GM18508 (cell line): Measurements from ENCODE around the gene MYOC.
"Not testable (repeated sequence)": the region's sequence is repeated elsewhere in the genome, so short reads cannot be mapped to it uniquely, and the experiment has no call there.

Experiments
- ATAC-seq: cut with Tn5 transposase; IDR thresholded peaks from one replicate; pipeline ENCODE4 v1.9.1; 2021; ENCODE audit warnings: moderate number of reproducible peaks; ENCODE audit not compliant: insufficient read depth, unreplicated experiment

The MYOC gene

DNA sequence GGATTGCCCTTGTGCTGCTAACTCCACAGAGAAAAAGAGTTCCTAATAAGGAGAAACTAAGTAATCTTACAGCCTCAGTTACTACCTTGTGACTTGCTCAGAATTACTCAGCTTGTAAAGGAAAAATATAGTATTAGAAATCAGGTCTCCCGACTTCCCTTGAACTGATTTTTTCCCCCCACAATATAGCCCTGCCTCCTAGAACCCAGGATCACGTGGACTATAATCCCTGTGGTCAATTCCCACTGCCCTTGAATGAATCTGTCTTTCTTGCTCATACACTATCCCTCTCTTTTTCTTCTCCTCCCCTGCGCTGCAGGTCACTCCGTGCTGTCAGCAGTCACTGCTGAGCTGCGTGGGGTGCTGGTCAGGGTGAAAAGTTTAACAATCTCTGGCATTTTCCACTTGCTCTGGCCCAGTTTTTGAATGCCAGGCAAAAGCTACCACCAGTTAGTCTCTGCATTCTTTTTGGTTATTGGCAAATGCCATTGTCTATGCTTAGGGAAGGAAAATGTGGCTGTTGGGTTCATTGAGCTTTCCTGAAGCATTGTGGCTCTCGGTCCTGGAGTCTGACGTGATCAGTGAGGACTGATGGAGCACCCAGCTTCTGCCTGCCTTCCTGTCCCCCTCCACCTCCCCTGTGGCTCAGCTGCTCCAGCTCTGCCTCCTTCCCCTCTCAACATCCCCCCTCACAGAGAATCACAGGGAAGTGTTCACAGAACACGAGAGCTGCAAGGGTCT, 1.9 kb upstream of the MYOC start:
- ATAC-seq = no peak

DNA sequence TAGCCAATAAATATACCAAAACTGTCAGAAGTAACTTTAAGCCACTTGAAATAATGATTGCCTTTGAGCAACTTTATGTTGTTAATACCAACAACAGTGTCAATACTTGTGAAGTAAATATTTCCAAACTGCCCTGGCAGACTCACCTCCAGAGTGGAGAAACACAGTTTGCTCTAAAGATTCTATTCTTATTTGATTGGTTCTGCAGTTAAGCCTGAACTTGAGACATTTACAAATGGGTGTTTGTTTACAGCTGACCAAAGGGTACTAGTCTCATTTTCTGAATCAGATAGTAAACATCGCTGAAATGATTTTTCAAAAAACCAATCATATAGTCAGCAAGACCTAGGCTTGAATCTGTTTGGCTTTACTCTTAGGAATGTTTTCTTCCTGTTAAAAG, 1.3 kb upstream of the MYOC start:
- ATAC-seq = no peak

DNA sequence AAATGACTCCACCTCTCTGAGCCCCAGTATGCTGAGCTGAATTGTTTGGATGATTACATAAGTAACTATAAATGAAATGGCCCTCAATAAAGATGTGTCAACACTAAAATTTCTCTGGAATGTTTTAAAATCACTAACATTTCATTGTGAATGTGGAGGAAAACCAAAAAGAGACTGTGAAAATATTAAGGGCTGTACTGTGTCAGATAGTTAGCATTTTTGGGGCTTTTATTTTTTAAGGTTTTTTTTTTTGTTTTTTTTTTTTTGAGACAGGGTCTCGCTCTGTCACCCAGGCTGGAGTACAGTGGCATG, 6.3 kb downstream of the MYOC start:
- no peak for ATAC-seq

DNA sequence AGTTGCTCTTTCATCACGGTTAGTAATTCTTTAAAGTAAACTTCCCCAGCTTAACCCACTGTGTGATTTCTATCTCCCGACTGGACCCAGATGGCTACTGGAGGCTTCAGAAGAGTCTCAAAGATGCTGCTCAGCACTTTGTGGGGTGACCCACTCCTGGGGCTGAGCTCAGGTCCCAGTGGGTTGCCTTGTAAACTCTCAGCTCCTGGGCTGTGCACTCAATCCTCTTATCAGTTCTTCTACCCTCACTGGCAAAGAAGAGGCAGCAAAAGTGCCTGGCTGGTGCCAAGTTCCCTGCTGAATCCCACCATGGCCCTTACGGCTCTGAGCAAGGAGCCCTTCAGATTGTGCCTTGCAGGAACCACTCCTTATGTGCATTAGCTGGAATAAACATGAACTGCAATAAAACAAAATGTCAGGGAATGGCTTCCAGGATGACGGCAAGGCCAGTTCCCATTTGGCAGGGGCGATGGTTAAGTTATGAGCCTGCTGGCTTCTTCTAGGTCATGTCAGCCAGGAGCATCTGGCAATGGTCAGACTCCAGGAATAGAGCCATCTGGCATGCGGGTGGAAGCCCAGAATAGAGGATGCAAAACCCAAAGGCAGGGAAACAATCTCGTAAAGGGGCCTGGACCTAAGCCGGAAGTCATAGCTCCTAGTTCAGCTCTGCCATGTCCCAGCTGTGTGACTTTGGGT, 6.8 kb downstream of the MYOC start:
- ATAC-seq = no peak

DNA sequence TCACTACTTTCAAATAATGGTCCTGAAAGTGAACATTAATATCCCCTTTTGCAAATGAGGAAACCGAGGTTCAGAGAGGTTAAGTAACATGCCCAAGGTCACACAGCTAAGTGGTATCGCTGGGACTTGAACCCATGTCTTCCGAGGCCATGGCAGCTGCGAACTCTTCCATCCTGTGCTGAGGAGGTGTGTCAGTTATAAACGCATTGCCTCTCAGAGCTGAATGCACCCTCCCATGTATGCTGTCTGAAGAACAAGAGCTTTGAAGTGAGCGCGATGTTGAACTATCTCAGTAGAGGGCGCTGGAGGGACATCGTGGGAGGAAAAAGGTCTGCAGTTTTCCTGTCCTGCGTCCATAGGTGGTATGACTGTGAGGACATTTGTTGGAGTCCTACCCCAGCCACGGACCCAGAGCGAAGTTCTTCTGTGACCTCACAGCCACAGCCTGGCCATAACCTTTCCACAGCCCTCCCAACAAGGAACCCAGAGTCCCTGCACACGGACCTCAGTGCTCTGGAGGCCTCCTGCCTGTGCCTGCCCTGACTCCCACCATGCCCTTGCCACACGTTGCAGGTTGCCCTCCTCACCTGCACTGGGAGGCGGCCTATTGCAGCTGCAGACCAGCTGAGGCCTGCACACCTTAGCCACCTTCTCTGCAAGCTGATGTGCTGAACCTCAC, 7.5 kb downstream of the MYOC start:
- ATAC-seq = no peak

DNA sequence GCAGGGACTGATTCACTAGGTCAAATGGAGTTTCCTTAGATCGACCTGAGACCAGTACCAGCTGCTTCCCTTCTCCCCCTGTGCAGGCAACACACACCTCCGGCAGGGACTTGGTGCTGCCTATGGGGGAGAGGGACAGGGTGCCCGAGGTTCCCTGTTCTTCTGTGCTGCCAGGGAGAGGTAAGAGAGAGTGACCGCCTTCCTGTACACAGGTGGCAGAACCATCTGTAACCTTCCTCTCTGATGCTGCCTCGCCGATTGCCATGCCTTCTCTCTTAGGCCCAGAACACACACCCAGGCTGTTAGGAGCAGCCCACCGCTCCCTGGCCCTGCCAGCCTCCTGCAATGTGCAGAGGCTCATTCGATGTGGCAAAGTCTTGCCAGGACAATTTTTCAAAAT, 9.3 kb downstream of the MYOC start:
- no peak for ATAC-seq

DNA sequence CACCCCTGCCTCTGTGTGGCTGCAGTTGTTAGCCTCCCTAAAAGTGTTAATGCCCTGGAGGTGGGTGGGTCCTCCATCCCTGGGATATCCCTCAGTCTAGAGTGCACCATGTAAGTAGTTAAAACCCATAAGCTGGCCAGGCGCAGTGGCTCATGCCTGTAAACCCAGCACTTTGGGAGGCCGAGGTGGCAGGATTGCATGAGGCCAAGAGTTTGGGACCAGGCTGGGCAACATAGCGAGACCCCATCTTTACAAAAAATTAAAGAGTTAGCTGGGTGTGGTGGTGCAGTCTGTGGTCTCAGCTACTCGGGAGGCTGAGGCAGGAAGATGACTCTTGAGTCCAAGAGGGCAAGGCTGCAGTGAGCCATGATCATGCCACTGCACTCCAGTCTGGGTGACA, 10.3 kb downstream of the MYOC start:
- ATAC-seq = no peak

DNA sequence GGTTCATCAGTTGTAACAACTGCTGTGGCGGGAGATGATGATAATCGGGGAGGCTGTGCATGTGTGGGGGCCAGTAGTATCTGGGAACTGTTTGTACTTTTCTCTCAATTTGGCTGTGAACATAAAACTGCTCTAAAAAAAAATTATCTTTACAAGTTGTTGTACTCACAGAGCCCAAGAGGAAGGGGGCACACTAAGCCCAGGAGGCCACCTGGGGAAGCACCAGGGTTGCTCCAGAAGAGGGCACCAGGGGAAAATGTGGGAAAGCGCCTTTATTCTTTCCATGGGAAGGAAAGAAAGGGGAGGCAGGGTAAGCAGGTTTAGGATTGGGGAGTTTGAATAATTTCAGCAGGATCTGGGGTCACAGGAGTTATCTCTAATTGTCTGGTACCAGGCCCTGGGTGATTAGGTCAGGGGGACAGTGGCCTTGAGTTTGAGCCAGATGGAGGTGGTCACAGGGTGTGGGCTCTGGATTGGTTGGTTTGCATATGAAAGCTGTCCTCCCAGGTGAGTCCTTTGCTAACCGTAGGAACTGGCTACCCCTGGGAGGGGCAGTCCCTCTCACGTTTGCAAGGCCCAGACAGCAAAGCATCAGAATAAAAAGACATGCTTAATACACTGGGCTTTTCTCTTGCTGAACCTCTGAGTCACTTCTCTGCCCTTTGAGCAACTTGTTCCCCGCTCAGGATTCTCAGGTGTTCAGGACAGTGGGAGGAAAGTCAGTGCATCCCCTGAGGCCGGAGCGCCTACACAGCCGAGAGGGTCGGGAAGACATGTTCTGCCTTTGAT, 11.2 kb downstream of the MYOC start:
- no peak for ATAC-seq

DNA sequence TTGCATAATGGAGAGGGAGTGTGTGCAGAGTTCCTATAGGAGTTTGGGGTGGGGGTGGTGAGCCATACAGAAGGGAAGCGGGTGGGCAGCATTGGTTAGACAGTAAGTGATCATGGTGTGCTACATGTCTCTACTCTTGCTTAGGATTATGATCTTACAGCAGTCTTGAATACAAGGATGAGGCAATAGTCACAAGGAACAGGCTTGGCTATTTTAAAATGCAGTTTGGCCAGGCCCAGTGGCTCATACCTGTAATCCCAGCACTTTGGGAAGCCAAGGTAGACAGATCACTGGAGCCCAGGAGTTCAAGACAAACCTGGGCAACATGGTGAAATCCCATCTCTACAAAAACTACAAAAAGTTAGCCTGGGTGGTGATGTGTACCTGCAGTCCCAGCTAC, 12.3 kb downstream of the MYOC start:
- no peak for ATAC-seq

DNA sequence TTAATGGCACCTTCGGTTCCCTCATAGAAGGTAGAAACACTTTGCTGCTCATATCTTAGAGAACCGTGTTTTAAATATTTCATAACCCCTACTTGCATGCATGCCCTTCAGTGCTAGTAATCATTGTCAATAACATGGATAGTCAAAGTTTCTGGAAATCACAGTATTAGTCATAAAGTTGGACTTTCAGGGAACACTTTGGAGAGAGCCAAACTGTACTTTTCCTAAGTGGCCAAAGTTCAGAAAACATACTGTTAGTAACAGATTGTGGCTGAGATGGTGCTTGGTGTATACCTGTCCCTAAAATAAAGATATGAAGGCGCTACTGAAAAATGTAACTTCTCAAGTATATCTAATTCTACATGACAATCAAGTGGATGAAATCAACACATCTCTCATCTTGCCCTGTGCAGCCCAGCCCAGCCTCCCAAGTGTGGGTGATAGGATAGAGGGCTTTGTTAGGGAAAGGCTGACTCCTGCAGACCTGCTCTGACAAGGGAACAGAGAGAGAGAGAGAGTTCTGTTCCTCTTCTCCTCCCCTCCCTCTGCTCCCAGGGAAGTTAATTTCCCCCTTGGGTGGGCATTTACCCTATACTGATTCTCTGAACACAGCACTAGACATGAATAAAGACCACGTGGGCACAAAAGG, 14.4 kb downstream of the MYOC start:
- ATAC-seq = no peak

DNA sequence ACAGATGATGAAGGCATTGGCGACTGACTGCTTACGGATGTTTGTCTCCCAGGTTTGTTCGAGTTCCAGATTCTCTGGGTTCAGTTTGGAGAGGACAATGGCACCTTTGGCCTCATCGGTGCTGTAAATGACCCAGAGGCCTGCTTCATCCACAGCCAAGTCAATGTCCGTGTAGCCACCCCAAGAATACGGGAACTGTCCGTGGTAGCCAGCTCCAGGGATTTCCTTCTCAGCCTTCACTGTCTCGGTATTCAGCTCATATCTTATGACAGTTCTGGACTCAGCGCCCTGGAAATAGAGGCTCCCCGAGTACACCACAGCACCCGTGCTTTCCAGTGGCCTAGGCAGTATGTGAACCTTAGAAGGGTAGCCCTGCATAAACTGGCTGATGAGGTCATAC, 16.3 kb downstream of the MYOC start:
- ATAC-seq = no peak

DNA sequence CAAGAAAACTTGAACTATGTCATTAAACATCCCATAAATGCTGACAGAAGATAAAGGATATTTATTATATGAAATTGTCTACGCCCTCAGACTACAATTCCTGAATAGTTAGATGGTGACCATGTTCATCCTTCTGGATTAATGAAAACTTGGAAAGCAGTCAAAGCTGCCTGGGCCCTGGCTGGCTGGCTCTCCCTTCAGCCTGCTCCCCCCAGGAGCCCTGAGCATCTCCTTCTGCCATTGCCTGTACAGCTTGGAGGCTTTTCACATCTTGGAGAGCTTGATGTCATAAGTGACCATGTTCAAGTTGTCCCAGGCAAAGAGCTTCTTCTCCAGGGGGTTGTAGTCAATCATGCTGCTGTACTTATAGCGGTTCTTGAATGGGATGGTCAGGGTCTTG, 16.8 kb downstream of the MYOC start:
- ATAC-seq = no peak

DNA sequence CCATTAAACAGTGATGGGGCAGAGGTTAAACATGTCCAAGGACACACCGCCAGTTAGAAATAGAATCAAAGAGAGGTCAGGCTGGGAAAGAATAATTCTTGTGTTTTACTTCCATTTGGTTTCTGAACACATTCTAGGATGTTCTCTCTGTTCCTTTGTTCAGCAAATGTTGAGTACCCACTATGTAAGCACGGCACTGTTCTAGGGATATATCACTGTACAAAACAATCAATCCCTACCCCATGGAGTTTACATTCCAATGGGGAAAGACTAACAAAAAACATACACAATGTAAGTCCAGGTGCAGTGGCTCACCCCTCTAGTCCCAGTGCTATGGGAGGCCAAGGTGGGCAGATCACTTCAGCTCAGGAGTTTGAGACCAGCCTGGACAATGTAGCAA, 24.3 kb downstream of the MYOC start:
- no peak for ATAC-seq

DNA sequence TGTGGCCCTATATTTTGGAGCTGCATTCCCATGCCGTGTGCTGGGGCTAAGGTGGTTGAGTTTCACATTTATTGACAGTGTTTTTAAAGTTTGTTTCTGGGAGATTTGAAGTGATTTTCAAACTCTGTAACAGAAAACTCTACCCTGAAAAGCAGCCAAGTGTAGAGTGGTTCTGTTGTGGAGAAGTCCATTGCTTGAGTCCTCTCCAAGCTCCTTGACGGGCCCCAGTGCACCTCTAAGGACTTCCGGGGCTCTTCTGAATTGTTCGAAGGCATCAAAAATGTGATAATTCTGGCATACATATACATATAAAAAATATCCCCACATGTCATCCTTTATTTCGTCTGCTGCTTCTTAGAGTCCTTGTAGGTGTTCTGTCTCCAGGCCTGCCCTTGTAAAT, 25.5 kb downstream of the MYOC start:
- no peak for ATAC-seq

DNA sequence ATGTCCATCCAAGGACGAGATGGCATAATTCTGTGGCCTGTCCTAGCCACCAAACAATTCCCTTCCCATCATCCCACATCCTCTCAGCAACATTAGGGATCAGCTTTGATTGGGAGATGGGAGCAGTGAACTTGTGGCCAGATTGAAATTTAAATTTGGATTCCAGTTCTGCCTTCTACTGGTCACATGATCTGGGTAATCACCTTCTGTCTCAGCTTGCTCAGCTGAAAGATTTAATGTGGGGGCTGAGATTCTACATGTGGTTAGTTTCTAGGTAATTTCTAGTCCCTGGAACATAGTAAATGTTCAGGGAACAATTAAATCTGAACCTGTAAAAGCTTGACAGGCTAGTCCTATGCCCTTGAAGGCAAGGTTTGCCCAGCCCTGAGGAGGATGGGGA, 27.3 kb downstream of the MYOC start:
- ATAC-seq = no peak

DNA sequence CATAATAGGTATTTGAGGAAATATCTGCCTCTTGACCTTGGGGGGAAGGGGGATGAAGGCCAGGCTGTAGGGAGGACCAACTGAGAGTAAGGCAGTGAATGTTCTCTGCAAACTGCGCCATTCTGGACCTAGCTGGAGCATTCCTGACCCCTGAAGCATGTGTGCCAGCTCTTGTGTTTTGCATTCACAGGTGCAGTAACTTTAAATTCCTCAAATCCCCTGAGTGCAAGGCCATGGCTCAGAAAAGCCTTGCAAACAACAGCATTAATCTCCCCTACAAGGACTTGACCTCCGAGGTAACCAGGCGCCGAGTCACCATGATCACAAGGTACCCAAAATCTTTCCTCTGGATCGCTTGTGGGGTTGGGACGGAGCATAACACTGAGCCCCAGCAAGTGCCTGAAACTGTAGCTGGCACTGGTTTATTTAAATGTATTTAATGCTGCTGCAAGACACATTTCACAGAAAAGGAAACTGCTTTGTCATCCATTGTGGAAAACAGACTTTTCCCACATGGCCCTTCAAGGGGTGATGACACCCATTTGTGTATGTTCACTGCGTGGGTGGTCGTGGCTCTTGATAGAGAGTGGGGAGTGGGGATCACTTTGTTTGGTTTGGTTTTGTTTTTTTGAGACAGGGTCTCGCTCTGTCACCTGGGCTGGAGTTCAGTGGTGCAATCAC, 28.7 kb downstream of the MYOC start:
- ATAC-seq = no peak

DNA sequence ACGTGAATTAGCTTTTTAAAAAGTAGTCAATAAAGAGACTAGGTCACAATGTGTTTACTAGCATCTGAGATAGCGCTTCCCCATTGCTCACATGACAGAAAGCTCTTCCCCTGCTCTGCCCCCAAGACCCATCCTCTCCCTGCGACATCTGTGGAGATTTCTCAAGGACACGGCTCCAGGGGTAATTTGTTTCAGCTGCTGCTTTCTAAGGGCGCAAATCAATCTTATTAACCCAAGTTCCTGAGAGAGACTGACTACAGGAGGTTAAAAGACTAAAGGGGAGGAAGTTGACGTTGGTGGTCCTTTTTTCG, 30.4 kb downstream of the MYOC start, which contains the start of gene MYOCOS:
MYOCOS (plus strand) TSS at position 92 of the 311 bp plus-strand sequence. CDS start 1,641 bp downstream, outside the sequence.
- ATAC-seq = no peak

DNA sequence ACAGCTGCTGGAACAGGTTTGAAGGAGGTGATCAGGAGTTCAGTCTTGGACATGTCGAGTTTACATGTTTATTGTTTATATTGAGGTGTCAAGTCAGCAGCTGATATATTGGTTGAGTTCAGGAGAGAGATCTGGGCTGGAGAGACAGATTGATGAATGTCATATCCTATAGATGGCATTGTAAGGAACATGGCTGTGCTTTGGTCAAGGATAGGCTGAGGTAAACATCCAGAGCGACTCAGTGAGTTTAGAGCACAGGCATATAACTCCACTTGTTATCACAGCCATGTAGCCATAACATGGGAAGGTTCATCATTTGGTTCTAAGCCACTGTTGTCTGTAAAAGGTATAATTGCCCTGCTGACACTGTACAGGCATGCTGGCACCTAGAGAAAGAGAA, 35.9 kb downstream of the MYOC start:
- no peak for ATAC-seq

DNA sequence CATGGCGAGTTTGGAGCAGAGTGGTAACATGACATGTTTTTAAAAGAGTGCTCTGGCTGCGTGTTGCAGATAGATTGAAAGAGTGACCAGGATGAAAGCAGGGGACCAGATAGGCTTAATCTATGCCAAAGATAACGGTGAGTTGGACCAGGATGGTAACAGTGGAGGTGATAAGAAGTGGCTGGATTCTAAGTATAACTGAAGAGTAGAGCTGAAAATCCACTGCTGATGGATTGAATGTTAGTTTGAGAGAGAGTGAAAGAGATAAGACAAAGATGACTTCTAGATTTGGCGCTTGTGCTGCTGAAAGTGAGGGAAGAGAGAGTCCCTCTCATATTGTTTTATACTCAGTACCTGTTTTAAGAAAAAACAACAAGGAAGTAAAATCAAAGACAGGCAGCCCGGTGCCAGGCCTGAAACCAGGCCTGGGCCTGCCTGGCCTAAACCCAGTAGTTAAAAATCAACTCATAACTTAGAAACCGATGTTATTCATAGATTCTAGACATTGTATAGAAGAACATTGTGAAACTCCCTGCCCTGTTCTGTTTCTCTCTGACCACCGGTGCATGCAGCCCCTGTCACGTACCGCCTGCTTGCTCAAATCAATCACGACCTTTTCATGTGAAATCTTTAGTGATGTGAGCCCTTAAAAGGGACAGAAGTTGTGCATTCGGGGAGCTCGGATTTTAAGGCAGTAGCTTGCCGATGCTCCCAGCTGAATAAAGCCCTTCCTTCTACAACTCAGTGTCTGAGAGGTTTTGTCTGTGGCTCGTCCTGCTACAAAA, 37.2 kb downstream of the MYOC start:
- ATAC-seq = not testable (repeated sequence)
